Ramos (cell line): ENCODE data around the gene GNG12.

Source experiments
- in situ Hi-C: fragments of 300-500 bp; cut with MboI; formaldehyde crosslinking; loops from one replicate; pipeline ENCODE4 v1.14.3; 2022; ENCODE audit warnings: low sequenced_read_pairs; ENCODE audit not compliant: unreplicated experiment

GNG12 gene

GRCh38 chr1:67761091-67761490 lies 72.2 kb downstream of the GNG12 start:
- in situ Hi-C loops, result no loop called here

GRCh38 chr1:67760030-67760821 lies 73.0 kb downstream of the GNG12 start:
- in situ Hi-C loops, result no loop called here

GRCh38 chr1:67759692-67760029 lies 73.6 kb downstream of the GNG12 start:
- in situ Hi-C loops, result loop anchor here (5.0 kb wide), 1 partner anchor 202 kb away; no protein-coding TSS in a partner anchor

GRCh38 chr1:67759066-67759465 lies 74.2 kb downstream of the GNG12 start:
- in situ Hi-C loops, result loop anchor here (5.0 kb wide), 1 partner anchor 202 kb away; no protein-coding TSS in a partner anchor

DNA sequence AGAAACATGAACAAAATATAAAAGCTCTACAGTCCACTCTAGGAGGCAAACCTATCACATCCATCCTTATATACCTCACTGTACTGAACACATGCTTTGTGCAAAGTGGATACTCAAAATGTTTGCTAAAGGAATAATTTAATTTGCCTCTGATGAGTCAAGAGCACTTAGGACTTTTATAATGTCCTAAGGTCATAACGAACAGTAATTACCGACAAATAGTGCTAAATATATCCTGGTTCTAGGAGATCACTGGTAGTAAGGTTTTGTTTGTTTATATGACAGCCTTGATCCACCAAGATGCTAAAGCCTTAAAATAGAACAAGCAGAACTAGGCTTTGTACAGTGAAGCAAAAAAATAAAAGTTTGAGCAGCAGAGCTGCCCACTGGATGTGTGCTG lies 77.6 kb downstream of the GNG12 start:
- in situ Hi-C loops, result loop anchor here (5.0 kb wide), 1 partner anchor 198 kb away; no protein-coding TSS in a partner anchor

GRCh38 chr1:67755160-67755559 lies 78.1 kb downstream of the GNG12 start:
- in situ Hi-C loops, result loop anchor here (5.0 kb wide), 1 partner anchor 198 kb away; no protein-coding TSS in a partner anchor

DNA sequence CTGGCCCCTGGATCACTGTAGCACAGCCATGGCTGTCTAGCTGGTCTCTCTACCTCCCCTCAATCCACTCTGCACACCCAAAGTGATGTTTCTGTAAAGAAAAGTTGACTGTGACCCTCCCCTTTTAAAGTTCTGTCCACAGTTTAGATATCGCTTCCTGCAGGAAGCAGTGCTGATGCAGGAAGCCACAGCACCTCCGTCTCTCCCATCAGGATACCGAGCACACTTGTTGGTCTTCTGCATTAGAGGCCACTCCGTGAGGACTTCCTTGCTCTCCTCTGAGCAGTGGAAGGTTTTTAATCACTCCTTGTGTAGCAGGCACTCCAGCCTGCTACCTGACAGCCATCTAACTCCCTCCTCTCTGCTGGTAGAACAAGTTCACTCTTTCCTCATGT lies 78.7 kb downstream of the GNG12 start:
- in situ Hi-C loops, result no loop called here

DNA sequence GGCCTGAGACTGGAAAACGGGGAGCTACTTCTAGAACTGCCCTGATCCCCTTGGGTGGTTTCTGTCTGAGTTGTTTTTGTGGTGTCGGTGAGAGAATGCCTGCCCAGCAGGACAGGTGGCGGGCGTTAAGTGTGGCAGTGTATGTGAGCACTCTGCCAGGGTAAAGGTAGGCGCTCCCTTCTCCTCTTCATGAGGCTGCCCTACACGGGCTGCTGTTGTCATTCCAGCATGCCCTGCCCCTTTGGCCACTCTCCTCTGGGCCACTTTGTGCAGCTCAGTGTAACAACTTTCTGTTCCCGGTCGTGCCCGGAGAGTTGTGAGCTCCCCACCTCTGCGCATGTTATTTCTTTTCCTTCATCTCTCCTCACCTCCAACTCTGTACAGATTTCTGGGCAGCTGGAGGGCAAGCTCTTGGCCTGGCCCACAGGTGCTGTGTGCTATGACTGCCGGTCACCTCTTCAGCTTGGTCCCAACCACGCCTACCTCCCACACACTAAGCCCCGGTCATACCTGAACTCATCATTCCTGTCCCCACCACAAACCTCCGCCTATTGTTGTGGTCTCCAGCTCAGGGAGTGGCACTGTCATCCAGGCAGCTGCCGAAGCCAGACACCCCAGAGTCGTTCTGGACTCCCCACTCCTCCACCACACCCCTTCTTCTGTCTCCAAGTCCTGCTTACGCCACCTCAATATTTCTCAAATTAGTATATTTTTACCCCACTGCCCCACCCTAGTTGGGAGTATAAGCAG lies 79.3 kb downstream of the GNG12 start:
- in situ Hi-C loops, result no loop called here

DNA sequence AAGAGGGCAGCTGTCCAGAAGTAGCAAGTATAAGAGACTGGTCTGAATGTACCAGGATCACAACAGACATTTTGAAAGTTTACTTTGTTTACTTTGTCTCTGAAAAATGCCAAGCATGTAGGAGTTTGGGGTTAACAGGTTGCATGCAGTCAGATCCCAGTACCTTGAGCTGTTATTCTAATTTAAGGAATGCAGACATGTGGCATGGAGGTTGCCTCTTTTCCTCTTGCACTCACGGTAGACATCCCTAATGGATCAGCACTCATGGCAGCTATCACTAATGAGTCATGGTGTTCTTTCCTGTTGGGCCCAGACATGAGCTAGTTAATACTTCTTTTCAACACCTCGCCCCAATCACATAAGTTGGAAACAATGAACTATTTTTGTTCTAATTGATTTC lies 81.0 kb downstream of the GNG12 start:
- in situ Hi-C loops, result no loop called here

GRCh38 chr1:67750691-67751054 lies 82.6 kb downstream of the GNG12 start:
- in situ Hi-C loops, result no loop called here

DNA sequence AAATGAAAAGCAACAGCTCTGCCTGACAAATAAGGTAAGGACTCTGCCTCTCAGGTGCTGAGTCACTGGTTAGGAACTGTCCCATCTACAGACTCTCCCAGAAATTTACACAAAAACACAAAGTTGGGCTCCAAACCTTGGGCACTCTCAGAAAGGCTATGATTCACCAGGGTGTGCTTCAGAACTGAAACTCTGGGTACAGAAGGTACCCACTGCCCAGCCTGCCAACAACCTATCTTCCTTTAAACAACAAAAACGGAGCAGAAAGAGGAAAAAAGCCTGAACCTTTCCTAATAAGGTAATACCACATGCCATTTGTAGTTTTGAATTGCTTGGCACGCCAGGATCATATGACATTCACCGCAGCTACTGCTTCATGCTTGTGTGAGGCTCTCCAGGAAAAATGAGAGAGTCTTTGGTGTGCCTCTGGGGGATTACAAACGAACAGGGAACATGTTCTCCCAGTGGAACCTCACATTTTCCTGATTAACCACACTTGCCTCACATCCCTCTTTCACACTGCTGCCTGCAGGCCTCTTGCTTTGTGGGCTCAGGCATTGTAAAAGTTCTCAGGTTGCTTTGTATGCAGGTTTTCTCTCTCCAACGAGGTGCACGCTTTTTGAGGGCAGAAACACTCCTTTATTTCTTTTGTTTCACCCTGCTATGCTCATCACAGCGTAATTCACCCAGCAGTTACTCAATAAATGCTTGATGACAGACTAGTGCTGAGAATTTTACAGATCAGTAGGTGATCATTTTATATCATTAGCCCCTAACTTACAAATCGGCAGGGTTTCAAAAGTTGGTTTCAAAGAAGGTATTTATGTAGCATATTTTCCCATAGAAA lies 83.2 kb downstream of the GNG12 start:
- in situ Hi-C loops, result no loop called here

GRCh38 chr1:67749263-67749843 lies 83.9 kb downstream of the GNG12 start:
- in situ Hi-C loops, result no loop called here

DNA sequence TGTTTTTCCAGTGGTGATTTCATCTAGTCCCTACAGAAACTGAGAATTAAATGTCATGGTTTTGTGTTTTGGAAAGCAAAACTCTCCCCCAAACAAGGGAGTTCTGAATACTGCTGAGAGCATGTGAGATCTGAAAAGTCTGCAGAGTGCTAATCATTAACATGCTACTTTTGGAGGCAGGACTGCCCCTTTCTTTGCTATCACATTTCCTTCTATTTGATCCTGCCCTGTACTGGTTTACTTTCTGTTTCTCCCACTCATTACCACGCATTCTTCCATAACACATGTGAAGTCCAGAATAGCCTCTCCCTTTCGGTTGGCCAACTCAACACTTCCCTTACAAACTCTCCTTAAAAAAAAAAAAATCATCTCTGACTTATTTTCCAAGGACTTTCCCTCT lies 84.6 kb downstream of the GNG12 start:
- in situ Hi-C loops, result no loop called here

- in situ Hi-C loops, result no loop called here
Measured at GRCh38 chr1:67747671-67748546, 85.4 kb downstream of the GNG12 start.

DNA sequence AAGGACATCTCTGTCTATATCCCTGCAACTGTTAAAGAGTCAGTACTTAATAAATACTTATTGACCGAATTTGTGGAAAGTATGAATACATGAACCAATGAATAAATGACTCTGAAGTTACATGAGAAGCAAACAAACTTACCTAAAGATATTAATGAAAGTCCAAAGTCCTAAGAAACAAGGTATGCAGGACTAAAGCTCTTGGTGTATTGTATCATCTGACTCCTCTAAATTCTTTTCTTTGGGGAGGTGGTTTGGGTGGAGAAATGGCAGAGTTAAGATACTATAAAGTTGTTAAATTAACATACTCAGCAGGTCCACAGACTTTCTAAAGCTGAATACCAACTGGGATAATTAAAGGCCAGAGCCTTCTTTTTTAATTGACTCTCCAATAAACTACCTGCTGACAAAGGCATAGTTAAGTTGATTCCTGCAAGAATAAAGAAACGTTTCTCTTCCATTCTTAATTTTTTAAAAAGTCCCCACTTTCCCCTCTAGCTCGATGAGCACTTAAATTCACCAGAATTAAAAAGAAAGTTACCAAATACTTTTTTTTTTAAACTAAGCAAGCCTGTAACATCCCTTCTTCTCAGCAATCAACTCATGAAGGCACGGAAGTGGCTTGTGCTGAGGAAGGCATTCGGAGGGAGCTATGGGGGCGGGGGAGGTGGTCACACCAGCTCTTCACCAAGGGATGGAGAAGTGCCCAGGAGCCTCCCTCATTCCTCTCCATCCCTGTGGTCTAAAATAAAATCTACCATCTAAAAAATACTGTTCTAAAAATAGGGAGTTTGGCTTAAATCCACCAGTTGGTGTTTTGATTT lies 87.2 kb downstream of the GNG12 start:
- in situ Hi-C loops, result no loop called here

- in situ Hi-C loops, result no loop called here
Measured at GRCh38 chr1:67743072-67743725, 90.1 kb downstream of the GNG12 start.

DNA sequence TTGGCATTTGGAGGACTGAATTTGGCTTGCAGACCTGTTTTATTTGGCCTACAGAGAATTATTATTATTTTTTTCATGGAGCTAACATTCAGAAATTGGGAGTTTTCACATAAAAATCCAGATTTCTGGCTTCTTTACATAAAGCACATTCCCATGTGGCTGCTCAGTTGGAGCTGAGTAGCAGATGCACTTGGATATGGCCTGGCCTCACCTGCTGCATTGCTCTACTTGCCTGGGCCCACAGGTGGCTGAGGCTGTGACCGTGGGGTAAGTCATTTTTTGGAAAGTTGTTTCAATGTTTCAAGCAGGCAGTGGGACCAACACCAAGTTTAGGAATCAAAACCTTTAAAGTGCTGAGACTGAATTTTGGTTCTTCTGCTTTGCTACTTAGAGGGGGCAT lies 91.5 kb downstream of the GNG12 start:
- in situ Hi-C loops, result no loop called here

DNA sequence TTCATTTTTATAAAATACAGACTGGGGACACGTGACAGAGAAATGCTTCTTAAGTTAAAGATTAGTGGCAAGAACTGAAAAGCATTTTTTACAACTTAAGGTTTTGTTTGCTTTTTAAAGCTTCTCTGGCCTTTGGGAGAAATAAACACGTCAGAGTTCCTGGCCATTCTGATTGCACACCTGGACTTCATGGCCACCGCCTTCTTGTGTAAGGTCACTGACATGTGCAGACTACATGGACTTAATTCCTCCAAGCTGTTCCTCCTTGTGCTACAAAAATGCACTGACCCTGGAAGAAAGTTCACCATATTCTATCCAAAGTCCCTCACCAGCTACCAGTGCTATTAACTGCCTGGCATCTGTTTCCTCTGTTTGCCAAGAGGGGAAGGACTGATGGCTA lies 92.1 kb downstream of the GNG12 start:
- in situ Hi-C loops, result no loop called here
